Hematopoietic multipotent progenitor cell treated with erythropoietin and hydrocortisone succinate and interleukin-3 and kit ligand, for 6 days (in vitro differentiated cells): ENCODE results near the gene DENND1C.
A peak's percentile ranks its signal among the peaks of the same experiment; 100 is the strongest.
"Not testable (repeated sequence)": the region's sequence is repeated elsewhere in the genome, so short reads cannot be mapped to it uniquely, and the experiment has no call there.

Experiments used
- DNase-seq: peaks from one replicate; pipeline ENCODE4 v3.0.0-alpha.2; 2015

DENND1C gene

DNA sequence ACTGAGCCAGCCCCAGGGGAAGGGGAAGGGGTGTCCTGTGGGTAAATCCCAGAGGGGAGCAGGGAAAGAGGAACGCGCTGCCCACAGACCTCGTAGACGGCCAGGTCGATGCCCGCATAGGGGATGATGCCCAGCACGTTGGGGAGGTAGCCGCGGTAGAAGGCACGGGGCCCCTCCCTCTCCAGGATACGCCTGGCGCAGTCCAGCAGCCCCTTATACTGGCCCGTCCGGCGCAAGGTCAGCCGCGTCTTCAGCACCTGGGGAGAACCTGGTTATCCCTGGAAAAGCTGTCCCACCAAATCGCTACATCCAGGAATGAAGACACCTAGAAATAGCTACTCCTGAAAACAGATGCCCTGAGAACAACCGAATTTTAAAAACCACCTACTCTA, 29.4 kb downstream of the DENND1C start:
- DNase-seq, result no peak

DNA sequence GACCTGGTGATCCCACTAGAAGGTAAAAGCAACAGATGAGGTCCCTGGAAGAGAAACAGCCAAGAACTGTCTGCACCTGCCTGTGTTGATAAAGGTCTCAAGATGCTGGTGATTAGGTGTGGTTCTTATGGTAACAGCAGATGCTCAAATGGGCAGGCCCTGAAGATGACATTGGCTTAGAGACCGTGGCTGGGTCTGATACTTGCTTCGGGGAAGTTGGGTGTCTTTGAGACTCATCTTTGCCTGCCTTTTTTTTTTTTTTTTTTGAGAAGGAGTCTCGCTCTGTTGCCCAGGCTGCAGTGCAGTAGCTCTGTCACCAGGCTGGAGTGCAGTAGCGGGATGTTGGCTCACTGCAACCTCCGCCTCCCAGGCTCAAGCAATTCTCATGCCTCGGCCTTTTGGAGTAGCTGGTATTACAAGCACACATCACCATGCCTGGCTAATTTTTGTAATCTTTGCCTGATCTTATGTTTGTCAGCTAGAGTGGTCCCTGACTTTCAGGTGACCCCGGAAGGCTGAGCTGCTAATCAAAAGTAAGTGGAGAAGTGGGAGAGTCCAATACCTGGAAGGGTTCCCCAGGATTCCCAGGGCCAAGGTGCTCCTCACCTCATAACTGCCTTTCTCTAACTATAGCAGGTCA, 29.9 kb downstream of the DENND1C start:
- no peak for DNase-seq

DNA sequence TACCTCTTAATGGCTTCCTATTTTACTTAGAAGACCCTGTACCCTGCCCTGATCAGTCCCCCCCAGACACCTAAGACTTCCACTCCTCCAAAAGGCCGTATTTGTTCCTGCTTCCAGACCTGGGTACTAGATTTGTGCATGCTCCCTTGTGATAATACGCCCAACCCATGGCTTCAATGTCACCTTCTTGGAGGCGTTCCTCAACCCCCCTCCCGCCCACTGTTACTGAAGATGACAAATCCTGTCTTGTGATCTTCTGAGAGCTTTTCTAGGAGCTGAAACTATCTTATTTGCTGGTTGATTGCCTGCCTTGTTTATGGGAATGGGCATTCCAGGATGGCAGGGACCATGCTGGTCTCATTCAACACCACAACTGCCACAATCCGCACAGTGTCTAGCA, 31.4 kb downstream of the DENND1C start:
- DNase-seq, result no peak

DNA sequence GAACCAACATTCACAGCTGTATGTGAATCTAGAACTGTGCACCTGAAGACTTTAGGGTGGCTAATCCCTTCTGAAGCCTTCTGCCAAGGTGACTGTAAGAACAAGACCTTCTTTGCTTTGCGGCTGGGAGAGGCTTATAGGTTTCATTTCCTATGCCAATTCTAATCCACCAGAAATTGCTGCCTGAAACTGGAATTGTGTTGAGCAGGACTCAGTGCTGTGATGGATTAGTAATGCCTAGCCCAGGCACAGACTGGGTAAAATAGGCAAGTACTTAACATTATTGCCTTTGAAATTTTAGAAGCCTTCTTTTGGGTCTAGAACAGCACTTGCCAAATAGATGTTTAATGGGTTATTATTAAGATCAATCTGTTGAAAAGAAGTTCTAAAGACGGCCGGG, 33.5 kb downstream of the DENND1C start:
- no peak for DNase-seq

DNA sequence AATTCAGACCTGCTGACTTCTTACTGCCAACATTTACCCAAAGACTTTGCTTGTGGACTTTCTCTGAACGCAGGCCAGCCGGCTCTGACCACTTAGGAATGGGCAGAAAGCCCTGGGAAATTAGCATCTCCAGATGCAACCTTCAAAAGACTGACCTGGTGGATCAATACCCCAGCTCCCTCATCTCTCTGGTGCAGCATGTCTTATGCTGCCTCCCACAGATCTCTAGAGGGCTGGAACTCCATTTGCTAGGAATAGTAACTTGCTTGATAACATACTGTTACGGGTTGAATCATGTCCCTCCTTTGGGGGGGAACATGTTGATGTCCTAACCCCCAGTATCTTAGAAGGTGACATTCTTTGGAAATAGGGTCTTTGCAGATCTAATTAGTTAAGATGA, 35.1 kb downstream of the DENND1C start:
- no peak for DNase-seq

DNA sequence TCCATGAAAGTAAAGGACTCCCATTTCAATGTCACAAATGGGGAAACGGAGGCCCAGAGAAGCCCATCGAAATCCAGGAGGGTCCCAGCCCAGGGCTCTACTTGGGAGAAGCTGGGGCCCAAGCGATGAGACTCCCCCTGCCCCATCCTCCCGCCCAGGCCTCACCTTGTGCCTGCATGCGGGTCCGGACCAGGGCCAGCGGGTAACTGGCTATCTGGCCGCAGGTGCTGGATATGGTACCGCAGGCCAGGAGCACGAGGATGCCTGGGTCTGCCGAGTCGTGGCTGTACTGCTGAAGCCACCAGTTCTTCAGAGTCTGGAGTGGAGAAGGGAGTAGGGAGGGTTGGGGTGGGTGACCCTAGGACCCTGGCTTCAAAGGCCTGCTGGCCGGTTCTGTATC, 37.6 kb downstream of the DENND1C start:
- DNase-seq, result no peak

DNA sequence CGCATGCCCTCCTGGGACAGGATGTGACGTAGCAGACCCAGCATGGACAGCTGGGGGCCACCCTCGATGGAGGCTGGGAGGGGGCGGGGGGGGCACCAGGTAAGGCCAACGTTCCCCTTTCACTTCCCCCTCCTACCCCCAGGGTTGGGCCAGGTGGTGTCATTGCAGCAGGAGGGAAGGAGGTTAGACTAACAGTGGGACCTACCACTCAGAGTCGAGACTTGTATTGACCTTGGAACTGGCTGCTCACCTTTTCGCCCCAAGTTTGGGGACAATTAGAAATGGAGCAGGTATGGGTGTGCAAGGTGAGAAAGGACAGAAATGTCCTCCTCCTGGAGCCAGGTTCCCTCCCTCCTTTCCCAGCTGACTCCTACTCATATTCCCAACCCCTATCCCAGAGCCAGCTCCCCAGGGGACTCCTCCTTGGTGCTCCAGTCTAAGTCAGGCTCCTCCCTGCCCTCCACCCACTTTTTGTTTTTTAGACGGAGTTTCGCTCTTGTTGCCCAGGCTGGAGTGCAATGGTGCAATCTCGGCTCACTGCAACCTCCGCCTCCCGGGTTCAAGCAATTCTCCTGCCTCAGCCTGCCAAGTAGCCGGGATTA, 39.4 kb downstream of the DENND1C start:
- no peak for DNase-seq

DNA sequence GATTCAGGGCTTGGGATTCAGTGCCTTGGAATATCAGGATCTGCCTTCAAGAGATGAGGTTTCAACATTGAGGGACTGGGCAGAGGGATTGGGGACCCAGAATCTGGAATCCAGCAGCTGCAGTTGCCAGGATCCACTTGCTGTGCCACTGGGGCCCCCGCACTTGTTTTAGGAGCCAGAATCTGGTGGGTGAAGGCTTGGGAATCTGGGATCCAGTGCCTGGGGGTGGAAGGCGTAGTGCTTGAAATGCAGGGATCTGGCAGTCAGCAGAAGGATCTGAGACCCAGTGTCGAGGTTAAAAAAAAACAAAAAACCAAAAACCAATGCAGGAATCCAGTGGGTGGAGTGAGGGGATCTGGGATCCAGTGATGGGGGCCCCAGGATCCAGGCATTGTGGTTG, 40.7 kb downstream of the DENND1C start:
- no peak for DNase-seq

DNA sequence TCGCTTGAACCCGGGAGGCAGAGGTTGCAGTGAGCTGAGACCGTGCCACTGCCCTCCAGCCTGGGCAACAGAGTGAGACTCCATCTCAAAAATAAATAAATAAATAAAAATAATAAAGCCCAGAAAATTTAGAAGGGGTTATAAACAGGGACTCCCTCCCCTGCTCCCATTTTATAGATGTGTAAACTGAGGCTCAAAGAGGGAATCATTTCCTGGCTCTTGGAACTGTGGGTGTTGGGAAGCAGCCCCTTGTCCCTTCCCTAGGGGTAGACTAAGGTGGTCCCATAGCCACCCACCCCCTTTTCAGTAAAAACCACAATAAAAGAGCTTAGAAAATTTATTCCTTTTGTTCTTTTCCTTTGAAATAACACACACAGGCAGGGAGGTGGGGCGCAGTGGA, 41.8 kb downstream of the DENND1C start:
- DNase-seq, result no peak

DNA sequence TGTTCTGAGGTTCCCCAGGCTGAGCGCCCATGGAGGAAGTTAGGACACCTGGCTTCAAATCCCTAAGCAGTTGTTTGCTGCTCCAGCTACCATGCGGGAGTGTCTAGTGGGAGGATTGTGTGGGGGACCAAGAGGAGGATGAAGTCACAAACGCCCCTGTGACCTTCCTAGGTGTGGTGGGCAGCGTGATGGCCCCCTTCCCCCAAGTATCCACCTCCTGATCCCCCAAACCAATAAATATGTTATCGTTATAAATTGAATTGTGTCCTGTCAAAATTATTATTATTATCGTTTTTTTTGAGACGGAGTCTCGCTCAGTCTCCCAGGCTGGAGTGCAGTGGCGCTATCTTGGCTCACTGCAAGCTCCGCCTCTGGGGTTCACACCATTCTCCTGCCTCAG, 47.9 kb downstream of the DENND1C start, which contains the start of gene SLC25A41:
Gene SLC25A41, minus strand, starts transcription at position 101 of the 400 bp plus-strand sequence. Its CDS starts 70 bp downstream, at position 31.
- no peak for DNase-seq

DNA sequence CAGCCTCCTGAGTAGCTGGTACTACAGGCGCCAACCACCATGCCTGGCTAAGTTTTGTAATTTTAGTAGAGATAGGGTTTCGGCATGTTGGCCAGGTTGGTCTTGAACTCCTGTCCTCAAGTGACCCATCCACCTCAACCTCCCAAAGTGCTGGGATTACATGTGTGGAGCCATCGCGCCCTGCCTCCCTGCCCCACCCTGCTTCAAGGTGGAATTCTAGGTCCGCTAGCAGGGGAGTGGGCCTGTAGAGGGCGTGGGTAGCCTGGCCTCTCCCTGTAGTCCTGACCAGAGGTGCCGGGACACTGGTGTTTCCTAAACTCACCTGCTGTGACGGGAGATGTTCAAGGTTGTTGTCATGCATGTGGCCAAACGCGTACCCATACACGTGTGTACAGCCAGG, 48.4 kb downstream of the DENND1C start:
- no peak for DNase-seq

DNA sequence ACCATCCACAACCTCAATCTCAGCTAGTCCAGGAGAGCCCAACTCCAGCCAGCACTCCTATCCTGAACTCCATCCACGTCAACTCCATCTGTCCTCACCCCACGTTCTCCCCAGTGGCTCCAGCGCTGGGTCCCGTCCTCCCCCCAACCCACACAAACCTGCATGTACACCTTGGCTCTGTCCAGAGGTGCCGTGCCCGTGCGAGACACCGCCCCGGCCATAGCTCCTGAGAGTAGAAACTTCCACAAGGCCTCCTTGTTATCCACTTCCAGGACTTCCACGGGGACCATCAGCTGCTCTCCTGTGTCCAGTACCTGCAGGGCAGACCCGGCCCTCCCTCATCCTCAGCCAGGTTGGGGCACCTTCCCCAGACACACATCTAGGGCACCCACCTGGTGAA, 49.7 kb downstream of the DENND1C start:
- DNase-seq, result no peak

DNA sequence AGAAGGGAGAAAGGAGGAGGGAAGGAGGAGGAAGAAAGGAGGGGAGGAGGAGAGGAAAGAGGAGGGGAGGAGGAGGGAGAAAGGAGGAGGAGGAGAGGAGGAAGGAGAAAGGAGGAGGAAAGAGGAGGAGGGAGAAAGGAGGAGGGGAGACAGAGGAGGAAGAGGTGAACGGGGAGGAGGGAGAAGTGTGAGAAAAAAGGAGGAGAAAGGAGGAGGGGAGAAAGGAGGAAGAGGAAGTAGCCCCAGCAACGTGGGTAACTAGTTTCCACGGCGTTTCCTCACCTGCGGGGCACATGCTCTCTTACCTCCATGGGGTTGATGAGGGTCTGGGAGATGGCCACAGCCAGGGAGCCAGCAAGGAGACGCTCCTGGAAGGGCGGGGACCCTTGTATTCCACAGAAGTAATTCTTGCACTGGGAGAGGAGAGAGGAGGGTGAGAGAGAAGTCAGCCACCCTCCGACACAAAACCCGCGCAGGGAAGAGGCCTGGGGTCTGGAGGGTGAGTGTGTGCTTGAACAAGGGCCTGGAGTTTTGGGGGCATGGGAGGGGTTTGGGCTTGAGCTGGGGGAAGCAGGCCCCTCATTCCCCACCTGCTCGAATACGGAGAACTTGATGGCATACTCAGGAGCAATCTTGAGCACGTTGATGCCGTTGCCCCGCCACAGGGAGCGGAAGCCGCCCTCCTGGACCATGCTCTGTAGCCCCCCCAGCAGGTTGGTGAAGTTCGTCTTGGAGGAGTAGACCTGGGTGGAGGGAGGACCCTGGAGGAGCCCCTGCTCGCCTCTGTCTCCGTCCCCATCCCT, 52.0 kb downstream of the DENND1C start:
- no peak for DNase-seq

DNA sequence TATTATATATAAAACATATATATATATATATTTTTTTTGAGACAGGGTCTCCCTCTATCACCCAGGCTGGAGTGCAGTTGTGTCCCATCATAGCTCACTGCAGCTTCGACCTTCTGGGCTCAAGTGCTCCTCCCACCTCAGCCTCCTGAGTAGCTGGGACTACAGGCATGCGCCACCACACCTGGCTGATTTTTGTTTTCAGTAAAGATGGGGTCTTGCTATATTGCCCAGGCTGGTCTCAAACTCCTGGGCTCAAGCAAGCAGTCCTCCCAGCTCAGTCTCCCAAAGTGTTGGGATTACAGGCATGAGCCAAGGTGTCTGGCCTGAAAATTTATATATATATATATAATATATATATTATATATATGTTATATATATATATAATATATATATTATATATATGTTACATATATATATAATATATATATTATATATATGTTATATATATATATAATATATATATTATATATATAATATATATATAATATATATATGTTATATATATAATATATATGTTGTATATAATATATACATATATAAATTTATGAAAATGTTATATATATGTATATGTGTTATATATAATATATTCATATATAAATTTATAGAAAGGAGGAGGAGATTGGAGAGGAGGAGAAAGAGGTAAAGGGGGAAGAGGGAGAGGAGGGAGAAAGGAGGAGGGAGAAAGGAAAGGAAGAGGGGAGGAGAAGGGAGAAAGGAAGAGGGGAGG, 52.7 kb downstream of the DENND1C start:
- not testable (repeated sequence) for DNase-seq

DNA sequence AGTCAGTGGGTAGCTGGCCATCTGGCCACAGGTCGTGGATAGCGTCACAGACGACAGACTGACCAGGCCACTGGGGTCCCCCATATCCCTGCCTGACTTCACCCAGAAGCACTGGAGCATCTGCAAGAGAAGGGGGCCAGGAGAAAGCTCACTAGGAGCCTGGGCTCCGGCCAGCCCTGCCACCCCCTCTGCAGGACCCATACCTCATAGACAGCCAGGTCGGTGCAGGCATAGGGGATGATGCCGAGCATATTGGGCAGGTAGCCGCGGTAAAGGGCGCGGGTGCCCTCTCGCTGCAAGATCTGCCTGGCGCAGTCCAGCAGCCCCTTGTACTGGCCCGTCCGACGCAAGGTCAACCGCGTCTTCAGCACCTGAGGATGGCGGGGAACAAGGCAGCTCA, 54.5 kb downstream of the DENND1C start:
- no peak for DNase-seq

DNA sequence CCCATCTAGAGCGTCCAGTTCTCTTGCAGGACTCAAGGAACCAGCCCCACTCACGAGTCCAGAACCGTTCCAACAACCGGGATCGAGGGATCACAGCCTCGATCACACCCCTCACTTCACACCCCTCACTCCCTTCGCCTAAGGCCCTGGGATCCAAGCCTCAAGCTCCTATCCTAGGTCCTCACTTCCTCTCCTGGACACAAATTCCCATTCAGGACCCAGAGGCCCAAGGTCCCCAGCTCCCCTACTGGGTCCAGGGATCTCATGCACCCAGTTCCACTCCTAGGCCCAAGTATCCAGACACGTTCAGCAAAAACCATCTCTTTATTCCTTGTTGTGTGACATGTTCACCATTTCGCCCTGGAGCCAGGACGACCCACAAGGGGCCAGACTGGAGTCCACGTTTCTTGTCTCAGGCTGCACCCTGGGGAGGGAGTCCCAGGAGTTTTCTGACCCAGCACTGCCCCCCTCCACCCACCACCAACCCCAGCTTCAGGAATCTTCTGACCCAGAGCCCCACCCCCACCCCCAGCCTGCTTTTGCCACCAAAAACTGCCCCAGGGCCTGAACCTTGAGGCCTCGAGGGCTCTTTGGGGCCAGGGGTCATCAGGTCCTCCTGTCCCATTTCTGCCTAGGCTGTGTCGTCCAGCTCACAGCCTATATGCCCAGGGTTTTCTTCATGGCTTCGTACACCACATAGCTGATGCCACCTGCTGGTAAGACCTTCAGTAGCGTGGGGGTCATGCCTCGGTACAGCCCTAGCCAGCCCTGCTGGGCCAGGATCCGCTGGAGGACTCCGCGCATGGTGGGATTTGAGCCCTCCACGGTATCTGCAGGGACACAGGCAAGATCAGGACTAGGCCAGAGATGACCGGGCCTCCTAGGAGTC, 55.6 kb downstream of the DENND1C start:
- peak; percentile 48 for DNase-seq

DNA sequence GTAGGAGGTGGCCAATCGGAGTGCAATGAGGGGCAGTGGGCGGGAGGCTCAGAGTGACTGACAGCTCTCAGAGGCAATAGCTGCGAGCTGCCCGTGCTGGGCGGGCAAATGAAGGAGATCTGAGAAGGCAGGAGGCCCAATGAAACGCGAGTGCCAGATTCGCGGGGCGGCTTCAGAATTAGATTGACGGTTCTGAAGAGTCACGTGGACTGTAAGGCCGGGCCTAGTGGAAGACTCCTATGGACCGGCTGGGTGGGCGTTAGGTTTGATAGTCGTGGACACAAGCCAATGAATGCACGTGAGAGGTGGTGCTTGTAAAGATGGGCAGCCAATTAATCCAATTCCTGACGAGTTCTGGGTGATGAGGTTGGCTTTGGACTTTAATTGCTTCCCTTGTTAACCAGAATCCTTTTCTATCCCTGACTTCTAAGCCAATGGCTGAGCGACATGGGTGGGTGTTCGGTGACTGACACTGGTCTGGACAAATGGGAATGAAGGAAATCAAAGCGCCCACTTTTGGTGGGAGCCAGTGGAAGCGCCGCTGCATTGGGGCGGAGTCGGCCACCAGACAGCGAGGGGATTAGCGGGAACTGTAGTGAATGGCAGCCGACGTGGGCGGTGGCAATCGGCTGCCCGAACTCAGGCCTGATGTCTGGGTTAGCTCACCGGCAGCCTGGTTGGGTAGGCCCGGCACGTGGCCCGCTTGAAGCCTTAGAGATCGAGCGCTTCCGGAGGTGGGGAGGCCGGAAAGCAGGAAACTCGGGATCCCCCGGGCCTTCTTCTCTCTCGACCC, 56.5 kb downstream of the DENND1C start:
- peak; percentile 100 for DNase-seq

DNA sequence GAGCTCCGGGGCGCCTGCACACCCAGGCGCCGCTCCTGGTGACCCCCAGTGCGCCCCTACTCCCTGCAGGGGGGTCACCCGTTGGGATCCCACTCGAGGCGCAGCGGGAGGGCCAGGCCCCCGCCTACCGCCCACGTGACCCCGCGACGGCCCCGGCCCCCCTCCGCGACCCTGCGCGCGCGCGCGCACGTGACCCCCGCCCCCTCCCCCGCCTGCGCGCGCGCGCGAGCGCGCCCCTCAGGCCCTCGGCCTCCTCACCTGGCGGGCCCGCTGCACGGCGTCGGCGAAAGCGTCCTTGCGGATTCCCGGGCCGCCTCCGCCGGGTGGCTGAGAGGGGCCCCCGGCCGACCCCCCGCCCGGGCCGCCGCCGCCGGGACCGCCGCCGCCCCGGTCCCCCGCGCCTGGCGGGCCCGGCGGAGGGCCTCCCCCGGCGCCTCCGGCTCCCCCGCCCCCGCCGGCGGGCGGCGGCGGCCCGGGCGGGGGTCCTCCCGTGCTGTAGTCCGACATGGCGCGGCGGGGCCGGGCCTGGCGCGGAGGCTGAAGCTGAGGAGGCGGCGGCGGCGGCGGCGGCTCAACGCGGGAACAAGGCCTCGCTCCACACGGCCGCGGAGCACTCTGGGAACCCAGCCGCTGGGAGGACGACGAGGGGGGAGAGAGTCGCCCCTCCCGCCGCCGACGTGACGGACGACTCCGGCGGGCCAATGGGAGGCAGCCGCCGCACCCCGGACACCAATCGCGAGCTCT, 57.2 kb downstream of the DENND1C start, which contains the start of gene KHSRP:
Gene KHSRP, minus strand, starts transcription at position 617 of the 744 bp plus-strand sequence. Its CDS starts 110 bp downstream, at position 507.
- peak; percentile 38 for DNase-seq

DNA sequence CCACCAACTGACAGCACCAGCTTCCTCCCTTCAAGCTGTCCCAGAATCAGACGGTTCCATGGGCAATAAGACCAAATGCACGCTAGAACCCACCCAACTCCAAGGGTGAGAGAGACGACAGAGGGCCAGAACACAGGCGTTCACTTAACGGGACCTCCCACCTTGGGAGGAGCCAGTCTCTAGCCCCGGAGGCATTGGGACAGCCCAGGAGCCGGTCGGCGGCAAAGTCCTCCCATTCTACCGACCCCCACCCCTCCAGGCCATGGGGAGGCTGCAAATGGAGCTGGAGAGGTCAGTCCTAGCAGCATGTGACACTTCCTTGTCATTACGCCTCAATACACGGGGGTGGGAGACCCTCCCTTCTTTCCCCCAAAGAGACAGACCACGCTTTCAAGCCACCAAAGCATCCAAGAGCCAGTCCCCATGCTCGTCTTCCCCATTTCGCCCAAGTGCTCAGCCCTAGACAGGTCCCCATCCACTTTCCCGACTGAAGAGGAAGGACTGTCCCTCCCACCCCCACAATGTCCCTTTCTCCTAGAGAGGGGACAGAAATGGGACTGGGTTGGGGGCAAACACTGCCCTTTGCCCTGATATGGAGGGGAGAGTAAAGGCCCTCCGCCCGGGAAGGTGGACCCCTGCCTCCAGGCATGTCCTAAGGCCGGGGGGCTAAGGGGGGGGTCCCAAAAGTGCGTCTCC, 57.9 kb downstream of the DENND1C start:
- DNase-seq, result peak; percentile 85
